GM12864 (cell line): Measurements from ENCODE around the gene NEURL1B.
"Not testable (repeated sequence)": the region's sequence is repeated elsewhere in the genome, so short reads cannot be mapped to it uniquely, and the experiment has no call there.

Experiments used
- DNase-seq: peaks from one replicate; pipeline ENCODE4 v3.0.0-alpha.2; 2011; ENCODE audit warnings: low read depth
- H3K4me3 ChIP-seq: 2 replicates; pipeline ENCODE4 v1.5.1; 2011; ENCODE audit warnings: mild to moderate bottlenecking, low read depth, low read length, control low read depth
- CTCF ChIP-seq: IDR thresholded peaks from 2 replicates; pipeline ENCODE4 v1.5.1; 2011; ENCODE audit warnings: low read depth, mild to moderate bottlenecking, moderate library complexity, low read length, control low read depth, inconsistent platforms; ENCODE audit errors: missing control alignments

The NEURL1B gene

GRCh38 chr5:172644711-172645110 lies 3.6 kb downstream of the NEURL1B start:
- no peak for DNase-seq
- TF ChIP-seq CTCF = no peak
- H3K4me3 ChIP-seq = no peak overlapping the region

- DNase-seq = no peak
- no peak overlapping the region for H3K4me3 ChIP-seq
These were observed 4.4 kb downstream of the NEURL1B start for GRCh38 chr5:172645271-172646055.

GRCh38 chr5:172646716-172647285 lies 5.7 kb downstream of the NEURL1B start:
- TF ChIP-seq CTCF = no peak
- DNase-seq = no peak
- H3K4me3 ChIP-seq = no peak overlapping the region

More at GRCh38 chr5:172645271-172646055, 4.4 kb downstream of the NEURL1B start:
- TF ChIP-seq CTCF = no peak

- H3K4me3 ChIP-seq = no peak overlapping the region
- TF ChIP-seq CTCF = no peak
- DNase-seq = no peak
These were observed 6.4 kb downstream of the NEURL1B start for GRCh38 chr5:172647352-172648012.

- TF ChIP-seq CTCF = no peak
- no peak overlapping the region for H3K4me3 ChIP-seq
- DNase-seq = no peak
These were observed 6.9 kb downstream of the NEURL1B start for GRCh38 chr5:172648013-172648381.

GRCh38 chr5:172648755-172649154 lies 7.7 kb downstream of the NEURL1B start:
- no peak for DNase-seq
- H3K4me3 ChIP-seq = no peak overlapping the region
- TF ChIP-seq CTCF = no peak

- not testable (repeated sequence) for DNase-seq, H3K4me3 ChIP-seq
These were observed 15.4 kb downstream of the NEURL1B start for GRCh38 chr5:172656496-172656895.

- H3K4me3 ChIP-seq, DNase-seq: not testable (repeated sequence)
These were observed 16.6 kb downstream of the NEURL1B start for GRCh38 chr5:172657524-172658233.
